HepG2 (cell line): Measurements from ENCODE around the gene IFT172. TPM values are rescaled to one million over a fixed set of nuclear protein-coding genes. Genes with fewer than 3 reads are reported as not detected.
A peak's percentile ranks its signal among the peaks of the same experiment; 100 is the strongest.

ENCODE experiments used
- AGO1 ChIP-seq: fragments of 200-400 bp; formaldehyde crosslinking; IDR thresholded peaks from 2 replicates; pipeline ENCODE4 v1.6.1; 2017; ENCODE audit warnings: mild to moderate bottlenecking, low read depth, low read length, moderate library complexity; ENCODE audit not compliant: poor library complexity, severe bottlenecking
- GABPB1 ChIP-seq: IDR thresholded peaks from 2 replicates; pipeline ENCODE4 v1.6.1; 2016; ENCODE audit warnings: mild to moderate bottlenecking, missing genetic modification reagents, moderate library complexity, missing compliant biosample characterization
- HCFC1 ChIP-seq: fragments of 150-350 bp; IDR thresholded peaks from 2 replicates; pipeline ENCODE4 v1.6.1; 2014; ENCODE audit warnings: low read depth, low read length
- MTA1 ChIP-seq: sonication (generic); formaldehyde crosslinking; IDR thresholded peaks from 2 replicates; pipeline ENCODE4 v1.4.0; 2020; ENCODE audit warnings: missing genetic modification reagents, mild to moderate bottlenecking, borderline replicate concordance
- MZF1 ChIP-seq: sonication (generic); formaldehyde crosslinking; IDR thresholded peaks from 2 replicates; pipeline ENCODE4 v1.8.1; 2023; ENCODE audit warnings: mild to moderate bottlenecking, missing genetic modification reagents, borderline replicate concordance
- POGZ ChIP-seq: sonication (generic); formaldehyde crosslinking; IDR thresholded peaks from 2 replicates; pipeline ENCODE4 v1.4.0; 2020; ENCODE audit warnings: mild to moderate bottlenecking, missing genetic modification reagents
- RAD51 ChIP-seq: fragments of 450-650 bp; IDR thresholded peaks from 2 replicates; pipeline ENCODE4 v1.6.1; 2016; ENCODE audit warnings: borderline replicate concordance
- ZBTB1 ChIP-seq: sonication (generic); formaldehyde crosslinking; IDR thresholded peaks from 2 replicates; pipeline ENCODE4 v1.4.0; 2020; ENCODE audit warnings: missing genetic modification reagents, borderline replicate concordance
- ZNF451 ChIP-seq: sonication (generic); formaldehyde crosslinking; IDR thresholded peaks from 2 replicates; pipeline ENCODE4 v1.5.0; 2020; ENCODE audit warnings: mild to moderate bottlenecking, missing genetic modification reagents
- ZNF543 ChIP-seq: sonication (generic); formaldehyde crosslinking; IDR thresholded peaks from 2 replicates; pipeline ENCODE4 v1.4.0; 2020; ENCODE audit warnings: mild to moderate bottlenecking, missing genetic modification reagents
- ZNF747 ChIP-seq: sonication (generic); formaldehyde crosslinking; IDR thresholded peaks from 2 replicates; pipeline ENCODE4 v1.8.1; 2023; ENCODE audit warnings: missing genetic modification reagents, mild to moderate bottlenecking, borderline replicate concordance
- ZSCAN9 ChIP-seq: IDR thresholded peaks from 2 replicates; pipeline ENCODE4 v1.6.1; 2016; ENCODE audit warnings: borderline replicate concordance
- polyA plus RNA-seq, 8 experiments: library from polyadenylated mRNA; depleted of rRNA in 3 of 8; stranded (reverse) in 7 of 8; unstranded in 1 of 8; fragments of >200 nt; fragmentation: Illumina TruSeq in 4 of 8; extraction: Trizol in 4 of 8; gene quantifications; 2 replicates each; pipeline versions ENCODE4 v1.2.1 to v1.2.3, GENCODE V29; 2011 to 2016; ENCODE audit warnings: low read depth in 4 of 8, missing spikeins in 1 of 8, mixed read lengths in 1 of 8; ENCODE audit not compliant: insufficient read depth in 1 of 8
- total RNA-seq, 5 experiments: library from RNA; depleted of rRNA; stranded (reverse); fragments of >200 nt; fragmentation: Illumina TruSeq; extraction: Trizol; gene quantifications; 2 replicates each; pipeline ENCODE4 v1.2.3, GENCODE V29; 2016; ENCODE audit warnings: low read depth in 1 of 5
- TF ChIP-seq, protein P1 (sequence below), 2 experiments: fragments of 450-650 bp in 1 of 2; sonication (generic) in 1 of 2; formaldehyde crosslinking; IDR thresholded peaks; 2 replicates each; pipeline versions ENCODE4 v1.5.0 to v1.8.0; 2020 to 2022; ENCODE audit warnings: mild to moderate bottlenecking in 1 of 2, missing genetic modification reagents in 1 of 2
- TF ChIP-seq, protein P2 (sequence below): sonication (generic); formaldehyde crosslinking; IDR thresholded peaks from 2 replicates; pipeline ENCODE4 v1.4.0; 2020; ENCODE audit warnings: low read depth, mild to moderate bottlenecking, missing genetic modification reagents
- TF ChIP-seq, protein P3 (sequence below): sonication (generic); formaldehyde crosslinking; IDR thresholded peaks from 2 replicates; pipeline ENCODE4 v1.9.0; 2021; ENCODE audit warnings: missing genetic modification reagents, borderline replicate concordance
- TF ChIP-seq, protein P4 (sequence below): sonication (generic); formaldehyde crosslinking; conservative IDR thresholded peaks from 2 replicates; pipeline ENCODE4 v1.8.0; 2022; ENCODE audit warnings: mild to moderate bottlenecking, moderate library complexity, missing genetic modification reagents
- TF ChIP-seq, protein P5 (sequence below): sonication (generic); formaldehyde crosslinking; IDR thresholded peaks from 2 replicates; pipeline ENCODE4 v1.4.0; 2020; ENCODE audit warnings: mild to moderate bottlenecking, missing genetic modification reagents
- TF ChIP-seq, protein P6 (sequence below): IDR thresholded peaks from 2 replicates; pipeline ENCODE4 v1.6.1; 2012; ENCODE audit warnings: low read depth, low read length, improper control_type of control experiment

IFT172 gene
- total and polyA plus RNA-seq, 2 of the 13 experiments (the other 11 are each of a cell fraction or from before 2014, with no cell fraction given): 21.6 to 35.7 TPM

DNA sequence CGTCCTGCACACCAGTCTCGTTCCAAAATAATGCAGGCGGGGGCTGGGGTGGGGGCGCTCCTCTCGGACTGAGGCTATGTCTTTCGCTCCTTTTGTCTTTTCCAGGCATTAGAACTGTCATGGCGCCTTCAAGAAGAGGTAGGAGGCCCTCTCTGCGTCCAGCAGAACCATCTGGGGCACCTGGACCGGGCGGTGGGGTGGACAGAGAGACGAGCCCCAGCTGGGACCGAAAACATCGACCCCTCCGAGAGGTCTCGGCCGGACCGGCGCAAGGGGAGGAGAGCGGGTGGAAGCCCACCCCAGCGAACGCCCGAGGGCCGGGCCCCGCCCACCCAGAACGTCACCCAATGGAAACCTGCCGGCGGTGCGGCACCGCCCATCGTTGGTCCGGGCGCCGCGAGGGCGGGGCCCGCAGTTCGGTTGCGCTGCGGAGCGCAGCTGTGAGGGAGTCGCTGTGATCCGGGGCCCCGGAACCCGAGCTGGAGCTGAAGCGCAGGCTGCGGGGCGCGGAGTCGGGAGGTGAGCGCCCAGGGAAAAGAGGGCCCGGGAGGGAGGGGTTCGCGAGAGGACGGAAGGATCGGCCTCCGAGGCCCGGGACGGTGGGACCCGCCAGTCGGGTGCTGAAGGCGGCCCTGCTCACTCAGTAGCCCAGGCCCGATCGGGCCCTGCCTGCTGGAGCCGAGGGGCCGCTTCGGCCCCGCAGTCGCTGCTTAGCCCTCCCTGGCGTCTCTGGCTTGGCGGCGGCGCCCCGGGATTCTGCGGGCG is 61.1 kb downstream of the IFT172 start, which contains the start of gene NRBP1 (continued):
- peak; percentile 82 for TF ChIP-seq GABPB1 (CRISPR knock-in tag)
- TF ChIP-seq ZSCAN9 (CRISPR knock-in tag): peak; percentile 61; the same call in 1 of the 2 replicates
- TF ChIP-seq HCFC1: peak; percentile 37; the same call in 1 of the 2 replicates
- TF ChIP-seq ZNF747 (CRISPR knock-in tag): no peak; the same call in 1 of the 2 replicates
- no peak for TF ChIP-seq RAD51
- TF ChIP-seq, protein P1, sequence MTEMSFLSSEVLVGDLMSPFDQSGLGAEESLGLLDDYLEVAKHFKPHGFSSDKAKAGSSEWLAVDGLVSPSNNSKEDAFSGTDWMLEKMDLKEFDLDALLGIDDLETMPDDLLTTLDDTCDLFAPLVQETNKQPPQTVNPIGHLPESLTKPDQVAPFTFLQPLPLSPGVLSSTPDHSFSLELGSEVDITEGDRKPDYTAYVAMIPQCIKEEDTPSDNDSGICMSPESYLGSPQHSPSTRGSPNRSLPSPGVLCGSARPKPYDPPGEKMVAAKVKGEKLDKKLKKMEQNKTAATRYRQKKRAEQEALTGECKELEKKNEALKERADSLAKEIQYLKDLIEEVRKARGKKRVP (CRISPR knock-in tag; IDR thresholded peaks at IDR 0.05): peak in 1 of 2 experiments; percentile 73; a peak in 2 of 4 replicates
- TF ChIP-seq ZNF451 (CRISPR knock-in tag): peak; percentile 85
- TF ChIP-seq ZNF543 (CRISPR knock-in tag): 0 out of 2 replicates have a peak, but pooled peaks have one; percentile 85
- peak; percentile 86 for TF ChIP-seq POGZ (CRISPR knock-in tag)
- peak; percentile 56; the same call in 1 of the 2 replicates for TF ChIP-seq ZBTB1 (CRISPR knock-in tag)
- TF ChIP-seq, protein P2, sequence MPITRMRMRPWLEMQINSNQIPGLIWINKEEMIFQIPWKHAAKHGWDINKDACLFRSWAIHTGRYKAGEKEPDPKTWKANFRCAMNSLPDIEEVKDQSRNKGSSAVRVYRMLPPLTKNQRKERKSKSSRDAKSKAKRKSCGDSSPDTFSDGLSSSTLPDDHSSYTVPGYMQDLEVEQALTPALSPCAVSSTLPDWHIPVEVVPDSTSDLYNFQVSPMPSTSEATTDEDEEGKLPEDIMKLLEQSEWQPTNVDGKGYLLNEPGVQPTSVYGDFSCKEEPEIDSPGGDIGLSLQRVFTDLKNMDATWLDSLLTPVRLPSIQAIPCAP: no peak
- TF ChIP-seq MZF1 (CRISPR knock-in tag): no peak
- TF ChIP-seq, protein P3, sequence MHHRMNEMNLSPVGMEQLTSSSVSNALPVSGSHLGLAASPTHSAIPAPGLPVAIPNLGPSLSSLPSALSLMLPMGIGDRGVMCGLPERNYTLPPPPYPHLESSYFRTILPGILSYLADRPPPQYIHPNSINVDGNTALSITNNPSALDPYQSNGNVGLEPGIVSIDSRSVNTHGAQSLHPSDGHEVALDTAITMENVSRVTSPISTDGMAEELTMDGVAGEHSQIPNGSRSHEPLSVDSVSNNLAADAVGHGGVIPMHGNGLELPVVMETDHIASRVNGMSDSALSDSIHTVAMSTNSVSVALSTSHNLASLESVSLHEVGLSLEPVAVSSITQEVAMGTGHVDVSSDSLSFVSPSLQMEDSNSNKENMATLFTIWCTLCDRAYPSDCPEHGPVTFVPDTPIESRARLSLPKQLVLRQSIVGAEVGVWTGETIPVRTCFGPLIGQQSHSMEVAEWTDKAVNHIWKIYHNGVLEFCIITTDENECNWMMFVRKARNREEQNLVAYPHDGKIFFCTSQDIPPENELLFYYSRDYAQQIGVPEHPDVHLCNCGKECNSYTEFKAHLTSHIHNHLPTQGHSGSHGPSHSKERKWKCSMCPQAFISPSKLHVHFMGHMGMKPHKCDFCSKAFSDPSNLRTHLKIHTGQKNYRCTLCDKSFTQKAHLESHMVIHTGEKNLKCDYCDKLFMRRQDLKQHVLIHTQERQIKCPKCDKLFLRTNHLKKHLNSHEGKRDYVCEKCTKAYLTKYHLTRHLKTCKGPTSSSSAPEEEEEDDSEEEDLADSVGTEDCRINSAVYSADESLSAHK (CRISPR knock-in tag): no peak
- 0 out of 2 replicates have a peak, but pooled peaks have one; percentile 25 for TF ChIP-seq MTA1 (CRISPR knock-in tag)
- TF ChIP-seq, protein P4, sequence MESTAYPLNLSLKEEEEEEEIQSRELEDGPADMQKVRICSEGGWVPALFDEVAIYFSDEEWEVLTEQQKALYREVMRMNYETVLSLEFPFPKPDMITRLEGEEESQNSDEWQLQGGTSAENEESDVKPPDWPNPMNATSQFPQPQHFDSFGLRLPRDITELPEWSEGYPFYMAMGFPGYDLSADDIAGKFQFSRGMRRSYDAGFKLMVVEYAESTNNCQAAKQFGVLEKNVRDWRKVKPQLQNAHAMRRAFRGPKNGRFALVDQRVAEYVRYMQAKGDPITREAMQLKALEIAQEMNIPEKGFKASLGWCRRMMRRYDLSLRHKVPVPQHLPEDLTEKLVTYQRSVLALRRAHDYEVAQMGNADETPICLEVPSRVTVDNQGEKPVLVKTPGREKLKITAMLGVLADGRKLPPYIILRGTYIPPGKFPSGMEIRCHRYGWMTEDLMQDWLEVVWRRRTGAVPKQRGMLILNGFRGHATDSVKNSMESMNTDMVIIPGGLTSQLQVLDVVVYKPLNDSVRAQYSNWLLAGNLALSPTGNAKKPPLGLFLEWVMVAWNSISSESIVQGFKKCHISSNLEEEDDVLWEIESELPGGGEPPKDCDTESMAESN (CRISPR knock-in tag): 0 out of 2 replicates have a peak, but pooled peaks have one; percentile 55
- TF ChIP-seq, protein P5, sequence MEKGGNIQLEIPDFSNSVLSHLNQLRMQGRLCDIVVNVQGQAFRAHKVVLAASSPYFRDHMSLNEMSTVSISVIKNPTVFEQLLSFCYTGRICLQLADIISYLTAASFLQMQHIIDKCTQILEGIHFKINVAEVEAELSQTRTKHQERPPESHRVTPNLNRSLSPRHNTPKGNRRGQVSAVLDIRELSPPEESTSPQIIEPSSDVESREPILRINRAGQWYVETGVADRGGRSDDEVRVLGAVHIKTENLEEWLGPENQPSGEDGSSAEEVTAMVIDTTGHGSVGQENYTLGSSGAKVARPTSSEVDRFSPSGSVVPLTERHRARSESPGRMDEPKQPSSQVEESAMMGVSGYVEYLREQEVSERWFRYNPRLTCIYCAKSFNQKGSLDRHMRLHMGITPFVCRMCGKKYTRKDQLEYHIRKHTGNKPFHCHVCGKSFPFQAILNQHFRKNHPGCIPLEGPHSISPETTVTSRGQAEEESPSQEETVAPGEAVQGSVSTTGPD (CRISPR knock-in tag): no peak
- TF ChIP-seq AGO1: peak; percentile 27
- TF ChIP-seq, protein P6, sequence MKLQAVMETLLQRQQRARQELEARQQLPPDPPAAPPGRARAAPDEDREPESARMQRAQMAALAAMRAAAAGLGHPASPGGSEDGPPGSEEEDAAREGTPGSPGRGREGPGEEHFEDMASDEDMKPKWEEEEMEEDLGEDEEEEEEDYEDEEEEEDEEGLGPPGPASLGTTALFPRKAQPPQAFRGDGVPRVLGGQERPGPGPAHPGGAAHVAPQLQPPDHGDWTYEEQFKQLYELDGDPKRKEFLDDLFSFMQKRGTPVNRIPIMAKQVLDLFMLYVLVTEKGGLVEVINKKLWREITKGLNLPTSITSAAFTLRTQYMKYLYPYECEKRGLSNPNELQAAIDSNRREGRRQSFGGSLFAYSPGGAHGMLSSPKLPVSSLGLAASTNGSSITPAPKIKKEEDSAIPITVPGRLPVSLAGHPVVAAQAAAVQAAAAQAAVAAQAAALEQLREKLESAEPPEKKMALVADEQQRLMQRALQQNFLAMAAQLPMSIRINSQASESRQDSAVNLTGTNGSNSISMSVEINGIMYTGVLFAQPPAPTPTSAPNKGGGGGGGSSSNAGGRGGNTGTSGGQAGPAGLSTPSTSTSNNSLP: no peak
